TTC549 (cell line): ENCODE measurements around the gene PPP1R8.

ENCODE experiments used
- FAIRE-seq: peaks from 2 replicates; lab custom pipeline; 2012; peaks lifted over from hg19 to GRCh38; lab: Jason Lieb, UNC

Gene PPP1R8

DNA sequence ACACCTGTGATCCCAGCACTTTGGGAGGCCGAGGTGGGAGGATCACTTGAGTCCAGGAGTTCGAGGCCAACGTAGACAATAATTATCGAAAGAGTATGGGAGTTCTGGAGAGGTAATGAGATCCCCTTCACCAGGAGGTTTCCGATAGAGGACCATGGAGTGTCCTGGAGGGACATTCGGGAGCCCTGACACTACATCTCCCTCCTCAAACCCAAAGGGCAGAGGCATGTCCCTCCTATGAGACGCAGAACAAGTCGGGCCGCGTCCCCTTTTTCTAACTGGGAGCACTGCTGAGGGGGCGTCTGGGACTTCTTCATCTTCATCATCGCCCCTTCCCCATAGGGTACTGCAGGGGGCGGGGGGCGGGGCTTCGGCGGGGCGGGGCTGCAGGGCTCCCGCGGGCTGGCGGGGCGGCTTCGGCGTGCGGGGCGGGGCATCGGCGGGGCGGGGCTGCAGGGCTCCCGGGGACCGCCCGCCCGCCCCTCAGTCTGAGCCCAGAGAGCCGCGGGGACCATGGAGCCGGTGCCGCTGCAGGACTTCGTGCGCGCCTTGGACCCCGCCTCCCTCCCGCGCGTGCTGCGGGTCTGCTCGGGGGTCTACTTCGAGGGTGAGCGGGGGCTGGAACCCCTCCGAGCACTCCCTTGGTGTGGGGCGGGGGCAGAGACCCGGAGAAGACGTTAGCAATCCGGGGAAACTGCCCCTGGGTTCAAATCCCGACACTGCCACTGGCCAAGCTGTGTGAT lies 41.6 kb downstream of the PPP1R8 start, which contains the start of gene THEMIS2:
TSS of gene THEMIS2 (plus strand) at position 486 of the 743 bp plus-strand sequence. CDS start at position 514, 28 bp downstream.
- FAIRE-seq = no peak

DNA sequence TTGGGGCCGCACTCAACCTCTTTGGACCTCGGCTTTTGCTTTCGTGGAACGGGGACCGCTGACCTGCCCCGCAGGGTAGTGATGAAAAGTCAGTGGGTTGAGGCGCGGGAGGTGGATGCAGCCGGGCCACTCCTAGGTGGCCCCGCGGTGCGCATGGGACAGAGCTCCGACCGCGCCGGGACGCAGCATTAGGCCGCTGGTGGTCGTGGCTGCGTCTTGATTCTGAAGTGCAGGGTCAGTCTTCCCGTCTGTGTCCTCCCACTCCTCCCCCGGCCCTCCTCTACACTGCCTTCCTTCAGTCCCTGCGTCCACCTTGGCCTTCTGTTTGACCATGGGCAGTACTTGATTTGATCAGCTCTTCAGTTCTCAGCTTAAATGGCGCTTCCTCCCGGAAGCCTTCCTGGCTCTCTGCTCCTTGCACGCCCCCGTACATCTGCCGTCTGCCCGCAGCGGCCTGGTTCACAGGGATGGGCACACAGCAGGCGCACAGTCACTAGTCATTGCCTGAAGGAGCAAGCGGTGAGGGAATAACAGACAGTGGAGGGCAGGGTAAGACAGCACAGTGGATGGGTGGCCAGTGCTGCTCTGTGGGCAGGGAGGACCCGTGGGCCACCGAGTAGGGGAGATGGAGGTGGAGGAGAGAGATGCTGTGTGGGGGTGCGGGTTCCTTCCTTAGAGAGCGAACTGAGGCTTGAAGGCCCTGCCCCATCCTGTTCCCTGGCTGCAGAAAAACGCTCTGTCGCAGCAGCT lies 42.4 kb downstream of the PPP1R8 start:
- no peak for FAIRE-seq

DNA sequence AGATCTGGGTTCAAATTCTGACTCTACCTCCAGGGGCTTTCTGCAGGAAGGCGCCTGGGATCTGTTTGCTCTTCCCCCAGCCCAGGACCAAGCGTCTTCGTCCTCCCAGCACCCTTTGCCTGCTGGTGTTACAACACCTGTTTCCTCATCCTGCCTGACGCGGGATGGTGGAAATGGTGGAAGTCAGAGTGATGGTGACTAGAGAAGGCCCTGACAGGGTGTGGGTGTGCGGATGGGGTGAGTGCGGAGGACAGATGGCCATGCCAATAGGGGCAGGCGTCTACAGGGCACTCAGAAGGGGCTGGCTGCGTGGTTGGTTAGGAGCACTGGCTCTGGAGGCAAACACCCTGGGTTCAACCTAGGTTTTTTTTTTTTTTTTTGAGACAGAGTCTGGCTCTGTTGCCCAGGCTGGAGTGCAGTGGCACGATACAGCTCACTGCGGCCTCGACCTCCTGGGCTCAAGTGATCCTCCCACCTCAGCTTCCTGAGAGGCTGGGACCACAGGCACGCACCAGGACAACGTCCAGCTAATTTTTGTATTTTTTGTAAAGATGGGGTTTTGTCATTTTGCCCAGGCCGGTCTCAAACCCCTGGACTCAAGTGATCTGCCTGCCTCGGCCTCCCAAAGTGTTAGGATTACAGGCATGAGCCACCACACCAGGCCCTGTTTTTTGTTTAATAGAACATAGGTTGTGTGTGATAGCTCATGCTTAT lies 43.2 kb downstream of the PPP1R8 start:
- FAIRE-seq = no peak

GRCh38 chr1:27876341-27877114 lies 45.9 kb downstream of the PPP1R8 start:
- FAIRE-seq = no peak

- FAIRE-seq = no peak
Observed at GRCh38 chr1:27877115-27877416, 46.5 kb downstream of the PPP1R8 start.

GRCh38 chr1:27878039-27878438 lies 47.5 kb downstream of the PPP1R8 start:
- FAIRE-seq = no peak

DNA sequence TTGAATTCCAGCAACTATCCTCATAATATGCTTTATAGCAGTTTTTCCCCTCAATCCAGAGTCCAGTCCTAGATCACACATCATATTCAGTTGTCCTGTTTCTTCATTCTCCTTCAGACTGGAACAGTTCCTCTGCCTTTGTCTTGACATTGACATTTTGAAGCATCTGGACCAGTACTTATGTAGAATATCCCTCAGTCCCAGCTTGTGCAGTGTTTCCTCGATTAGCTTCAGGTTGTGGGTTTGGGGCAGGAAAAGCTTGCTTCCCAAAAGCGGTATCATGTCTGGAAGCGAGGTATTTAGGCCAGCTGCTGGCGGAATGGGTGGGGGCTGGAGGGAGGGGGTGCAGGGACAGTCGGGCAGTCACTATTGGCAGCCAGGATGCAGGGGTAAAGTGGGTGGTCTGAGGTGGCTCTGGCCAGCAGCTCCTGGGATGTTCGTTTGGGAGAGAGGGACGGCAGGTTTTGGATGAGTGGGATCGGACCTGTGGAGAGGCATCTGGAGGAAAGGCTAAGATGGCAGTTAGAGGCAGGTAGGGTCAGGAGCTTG lies 48.3 kb downstream of the PPP1R8 start:
- no peak for FAIRE-seq

GRCh38 chr1:27879374-27880082 lies 48.9 kb downstream of the PPP1R8 start:
- no peak for FAIRE-seq

GRCh38 chr1:27882543-27882903 lies 51.9 kb downstream of the PPP1R8 start:
- no peak for FAIRE-seq

DNA sequence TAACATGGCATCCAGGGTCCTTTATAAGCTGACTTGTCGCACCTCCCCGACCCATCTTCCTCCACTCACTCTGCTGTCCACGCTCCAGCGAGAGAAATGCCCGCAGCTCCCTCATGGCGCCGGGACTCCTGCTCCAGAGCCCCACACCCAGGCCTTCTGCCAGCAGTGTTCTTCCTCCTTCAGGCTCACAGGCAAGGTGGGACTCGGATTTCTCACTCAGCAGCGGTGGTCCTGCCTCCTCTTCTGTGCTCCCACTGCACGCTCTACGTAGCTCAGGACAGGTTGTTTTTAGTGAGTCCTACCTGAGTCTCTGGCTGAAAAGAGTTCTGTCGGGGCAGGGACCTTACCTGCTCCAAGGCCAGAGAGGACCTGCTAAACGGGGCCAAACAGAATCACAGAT lies 53.0 kb downstream of the PPP1R8 start:
- FAIRE-seq = no peak

GRCh38 chr1:27884006-27884954 lies 53.7 kb downstream of the PPP1R8 start:
- no peak for FAIRE-seq

GRCh38 chr1:27885114-27885528 lies 54.5 kb downstream of the PPP1R8 start:
- no peak for FAIRE-seq

GRCh38 chr1:27885621-27886352 lies 55.2 kb downstream of the PPP1R8 start:
- FAIRE-seq = no peak

- FAIRE-seq = no peak
Observed at GRCh38 chr1:27886353-27886679, 55.7 kb downstream of the PPP1R8 start.

- no peak for FAIRE-seq
Observed at GRCh38 chr1:27886744-27887143, 56.2 kb downstream of the PPP1R8 start.

GRCh38 chr1:27887215-27888021 lies 56.8 kb downstream of the PPP1R8 start:
- no peak for FAIRE-seq

GRCh38 chr1:27889506-27889905 lies 58.9 kb downstream of the PPP1R8 start:
- FAIRE-seq = no peak

DNA sequence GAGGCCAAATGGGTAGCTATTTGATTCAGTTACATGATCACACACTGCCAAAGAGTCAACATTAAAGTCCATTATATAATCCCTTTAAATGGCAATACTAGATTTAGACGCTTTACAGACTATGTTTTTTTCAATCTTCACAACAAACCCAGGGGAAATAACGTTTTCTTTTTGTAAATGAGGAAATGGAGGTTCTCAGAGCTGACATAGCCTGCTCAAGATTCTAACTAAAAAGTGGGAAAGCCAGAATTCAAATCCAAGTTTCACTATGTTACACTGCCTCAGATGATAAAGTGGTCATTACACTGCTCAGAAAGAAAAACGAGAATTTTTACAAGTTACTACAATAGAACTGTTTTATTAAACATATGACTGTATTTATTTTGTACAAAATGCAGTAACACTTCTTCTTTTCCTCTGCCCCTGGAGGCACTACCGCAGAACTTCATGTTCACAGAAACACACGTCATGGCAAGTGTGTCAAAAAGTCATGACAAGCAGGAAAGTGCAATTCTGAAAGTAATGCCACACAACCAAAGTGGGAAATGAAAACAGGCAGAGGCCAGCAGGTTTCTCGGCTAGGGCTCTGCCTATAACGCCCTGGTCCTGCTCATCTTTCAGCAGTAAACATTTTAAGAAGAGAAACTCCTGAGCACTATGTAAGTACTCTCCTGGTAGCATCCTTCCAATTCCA lies 60.8 kb downstream of the PPP1R8 start:
- no peak for FAIRE-seq
